ENCODE measurements around the gene IRF4.

Gene IRF4

GRCh38 chr6:397056-397455, 5.5 kb downstream of the IRF4 start:
- no peak for DNase-seq (ENCODE audit: insufficient read length)
- TF ChIP-seq TAF1 (IDR thresholded peaks at IDR 0.05; ENCODE audit: borderline replicate concordance, low read depth, low read length) = no peak
- no peak for TF ChIP-seq POLR2A (IDR thresholded peaks at IDR 0.05; ENCODE audit: low read depth, low read length)
- TF ChIP-seq POLR2AphosphoS5 (IDR thresholded peaks at IDR 0.05; ENCODE audit: low read depth, low read length) = no peak; the same call in 1 of the 2 replicates
- FAIRE-seq = no peak

DNA sequence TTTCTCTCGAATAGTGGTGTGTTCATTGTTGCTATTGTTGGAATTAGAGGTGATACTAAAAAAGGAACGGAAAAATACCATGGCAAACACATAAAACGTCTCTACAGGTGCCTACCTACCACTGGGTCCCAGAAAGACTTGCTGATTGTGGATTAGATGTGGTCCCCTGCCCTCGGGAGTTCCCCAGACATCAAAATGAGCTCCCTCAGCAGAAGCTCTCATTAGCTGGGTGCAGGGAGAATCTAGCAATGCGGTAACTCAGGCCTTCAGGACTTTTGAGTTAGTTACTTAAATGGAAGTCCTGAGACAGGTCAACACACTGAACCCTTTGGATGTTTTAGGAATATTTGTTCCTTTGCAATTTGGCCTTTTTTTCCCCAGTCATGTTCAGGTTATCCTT, 6.1 kb downstream of the IRF4 start:
- no peak for DNase-seq (ENCODE audit: insufficient read length)
- TF ChIP-seq TAF1 (IDR thresholded peaks at IDR 0.05; ENCODE audit: borderline replicate concordance, low read depth, low read length) (no peak), POLR2AphosphoS5 (IDR thresholded peaks at IDR 0.05; ENCODE audit: low read depth, low read length) (no peak), POLR2A (IDR thresholded peaks at IDR 0.05; ENCODE audit: low read depth, low read length) (peak; percentile 3; the same call in 1 of the 2 replicates)
- peak; percentile 36 for FAIRE-seq

- DNase-seq (ENCODE audit: insufficient read length) (no peak), FAIRE-seq (peak; percentile 51)
- no peak for TF ChIP-seq TAF1 (IDR thresholded peaks at IDR 0.05; ENCODE audit: borderline replicate concordance, low read depth, low read length)
- peak; percentile 79 for TF ChIP-seq POLR2AphosphoS5 (IDR thresholded peaks at IDR 0.05; ENCODE audit: low read depth, low read length)
- peak; percentile 50 for TF ChIP-seq POLR2A (IDR thresholded peaks at IDR 0.05; ENCODE audit: low read depth, low read length)
Observed at GRCh38 chr6:398065-398464, 6.5 kb downstream of the IRF4 start.

DNA sequence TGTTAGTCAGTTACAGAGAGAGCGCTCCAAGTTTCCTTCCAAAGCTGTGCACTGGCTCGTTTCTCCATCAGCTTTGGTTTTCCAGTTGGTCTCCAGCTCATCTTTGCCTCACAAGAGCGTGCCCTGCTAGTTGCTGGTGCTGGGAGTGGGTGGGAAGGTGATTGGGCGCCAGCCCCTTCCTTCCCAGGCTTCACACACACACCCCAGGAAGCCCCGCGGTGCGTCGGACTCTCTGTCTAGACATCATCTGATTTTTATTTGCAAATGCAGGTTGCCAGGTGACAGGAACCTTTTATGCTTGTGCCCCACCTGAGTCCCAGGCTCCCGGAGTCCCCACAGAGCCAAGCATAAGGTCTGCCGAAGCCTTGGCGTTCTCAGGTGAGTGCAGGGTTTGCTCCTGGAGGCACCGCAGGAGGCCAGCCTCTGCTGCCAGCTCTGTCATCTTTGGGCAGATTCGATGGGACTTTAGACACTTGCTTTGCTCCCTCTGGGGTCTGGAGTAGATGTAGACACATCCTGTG, 7.1 kb downstream of the IRF4 start:
- FAIRE-seq = no peak
- TF ChIP-seq POLR2A (IDR thresholded peaks at IDR 0.05; ENCODE audit: low read depth, low read length) (peak; percentile 82), POLR2AphosphoS5 (IDR thresholded peaks at IDR 0.05; ENCODE audit: low read depth, low read length) (peak; percentile 79; the same call in 1 of the 2 replicates), TAF1 (IDR thresholded peaks at IDR 0.05; ENCODE audit: borderline replicate concordance, low read depth, low read length) (no peak)
- no peak for DNase-seq (ENCODE audit: insufficient read length)

- peak; percentile 79 for FAIRE-seq
Observed at GRCh38 chr6:399785-400534, 8.4 kb downstream of the IRF4 start.

GRCh38 chr6:400815-401214, 9.3 kb downstream of the IRF4 start:
- TF ChIP-seq POLR2AphosphoS5 (IDR thresholded peaks at IDR 0.05; ENCODE audit: low read depth, low read length) (no peak), POLR2A (IDR thresholded peaks at IDR 0.05; ENCODE audit: low read depth, low read length) (no peak), TAF1 (IDR thresholded peaks at IDR 0.05; ENCODE audit: borderline replicate concordance, low read depth, low read length) (no peak)
- FAIRE-seq = no peak
- DNase-seq (ENCODE audit: insufficient read length) = no peak

More at GRCh38 chr6:399785-400534, 8.4 kb downstream of the IRF4 start:
- TF ChIP-seq TAF1 (IDR thresholded peaks at IDR 0.05; ENCODE audit: borderline replicate concordance, low read depth, low read length) (no peak), POLR2AphosphoS5 (IDR thresholded peaks at IDR 0.05; ENCODE audit: low read depth, low read length) (peak; percentile 96), POLR2A (IDR thresholded peaks at IDR 0.05; ENCODE audit: low read depth, low read length) (peak; percentile 88)
- DNase-seq (ENCODE audit: insufficient read length) = no peak

- no peak for TF ChIP-seq TAF1 (IDR thresholded peaks at IDR 0.05; ENCODE audit: borderline replicate concordance, low read depth, low read length)
- TF ChIP-seq POLR2A (IDR thresholded peaks at IDR 0.05; ENCODE audit: low read depth, low read length) = peak; percentile 85
- TF ChIP-seq POLR2AphosphoS5 (IDR thresholded peaks at IDR 0.05; ENCODE audit: low read depth, low read length) = peak; percentile 97
- no peak for FAIRE-seq
- DNase-seq (ENCODE audit: insufficient read length) = no peak
Observed at GRCh38 chr6:401239-401993, 9.9 kb downstream of the IRF4 start.

DNA sequence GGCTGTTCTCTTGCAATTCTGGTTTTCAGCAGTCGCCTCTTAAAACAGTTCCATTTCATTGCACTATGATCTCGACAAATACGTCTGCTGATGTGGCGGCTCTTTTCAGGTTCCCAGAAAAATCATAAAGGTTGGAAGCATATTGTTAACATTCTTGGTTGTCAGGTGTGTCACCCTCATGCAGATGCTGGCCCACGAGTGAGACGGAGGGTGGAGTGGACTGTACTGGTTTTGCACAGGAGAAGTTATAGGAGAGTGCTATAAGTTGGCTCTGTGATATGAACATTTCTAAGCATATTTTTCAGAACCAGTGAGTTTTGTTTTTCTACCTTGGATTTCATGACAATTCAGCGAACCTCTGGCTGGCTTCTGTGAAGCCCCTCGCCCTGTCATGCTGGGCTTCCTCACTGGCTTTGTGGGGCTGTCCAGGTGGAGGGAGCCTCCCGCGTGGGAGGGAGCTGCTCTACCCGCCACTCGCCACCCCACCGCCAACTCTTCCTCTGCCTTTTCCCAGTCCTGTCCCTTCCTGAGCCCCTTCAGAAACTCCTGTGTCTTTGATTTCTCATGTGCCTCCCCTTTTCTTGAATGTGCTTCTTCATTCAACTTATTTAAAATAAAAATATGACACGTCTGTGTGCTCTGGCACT, 10.6 kb downstream of the IRF4 start:
- no peak for FAIRE-seq
- no peak for DNase-seq (ENCODE audit: insufficient read length)
- no peak for TF ChIP-seq POLR2AphosphoS5 (IDR thresholded peaks at IDR 0.05; ENCODE audit: low read depth, low read length)
- no peak for TF ChIP-seq TAF1 (IDR thresholded peaks at IDR 0.05; ENCODE audit: borderline replicate concordance, low read depth, low read length)
- no peak for TF ChIP-seq POLR2A (IDR thresholded peaks at IDR 0.05; ENCODE audit: low read depth, low read length)

DNA sequence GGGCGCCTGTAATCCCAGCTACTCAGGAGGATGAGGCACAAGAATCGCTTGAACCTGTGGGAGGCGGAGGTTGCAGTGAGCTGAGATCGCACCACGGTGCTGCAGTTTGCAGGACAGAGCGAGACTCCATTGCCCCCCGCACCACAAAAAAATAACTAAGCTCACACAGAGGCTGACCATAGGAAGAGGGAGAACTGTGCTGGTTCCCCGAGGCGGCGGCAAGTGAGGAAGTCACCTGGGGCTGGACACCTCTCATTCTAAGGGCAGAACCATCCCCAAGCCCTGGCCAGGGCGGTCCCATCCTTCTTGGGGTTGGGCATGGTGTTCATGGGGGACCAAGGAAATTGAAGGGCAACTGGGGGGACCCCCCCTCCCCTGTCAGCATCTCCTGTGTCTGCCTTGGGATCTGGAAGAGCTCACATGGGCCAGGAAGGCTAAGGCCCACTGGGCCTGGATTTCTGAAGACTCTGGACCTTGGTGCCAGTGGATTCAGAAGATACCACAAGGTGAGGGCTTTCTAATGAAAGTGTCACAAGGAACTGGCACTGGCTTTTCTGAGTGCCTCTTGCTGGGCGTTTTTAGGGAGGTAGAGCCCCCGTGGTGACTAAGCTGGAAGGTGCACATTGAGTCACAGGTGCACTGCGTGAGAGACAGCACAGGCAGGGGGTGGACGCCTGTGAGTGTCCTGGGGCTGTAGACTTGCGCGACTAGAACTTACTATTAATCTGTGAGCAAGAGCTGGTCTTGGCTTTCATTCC, 11.5 kb downstream of the IRF4 start:
- FAIRE-seq = peak; percentile 81
- TF ChIP-seq POLR2A (IDR thresholded peaks at IDR 0.05; ENCODE audit: low read depth, low read length) (peak; percentile 77), TAF1 (IDR thresholded peaks at IDR 0.05; ENCODE audit: borderline replicate concordance, low read depth, low read length) (no peak), POLR2AphosphoS5 (IDR thresholded peaks at IDR 0.05; ENCODE audit: low read depth, low read length) (peak; percentile 77)
- no peak for DNase-seq (ENCODE audit: insufficient read length)
